HEK293 (cell line): Measurements from ENCODE around the gene IPO11.

Experiments
- CTCF ChIA-PET: fragments of 350-600 bp; formaldehyde crosslinking; extraction: SDS; loops from one replicate; lab custom pipeline; 2021; ENCODE audit warnings: antibody characterized with exemption; lab: Yijun Ruan, JAX
- POLR2A ChIA-PET: fragments of 300-600 bp; formaldehyde crosslinking; extraction: SDS; loops from one replicate; lab custom pipeline; 2020; ENCODE audit warnings: antibody characterized with exemption, inconsistent platforms; lab: Yijun Ruan, JAX
- H3K27ac ChIP-seq: fragments of 200-500 bp; sonication (Bioruptor generic); 2 replicates; pipeline ENCODE4 v1.5.1; 2014; ENCODE audit warnings: low read depth, low read length, control low read depth, inconsistent platforms; ENCODE audit errors: extremely low read depth
- H3K36me3 ChIP-seq, 2 experiments: fragments of 200-500 bp in 1 of 2; sonication (Bioruptor generic) in 1 of 2; 1 replicate in 1 of 2; 2 replicates in 1 of 2; pipeline ENCODE4 v1.5.1; 2014 to 2017; ENCODE audit warnings: inconsistent platforms in 2 of 2, low read length in 2 of 2; ENCODE audit not compliant: control insufficient read depth in 2 of 2, insufficient read depth in 1 of 2
- H3K4me1 ChIP-seq: fragments of 200-500 bp; sonication (Bioruptor generic); 2 replicates; pipeline ENCODE4 v1.5.1; 2014; ENCODE audit warnings: mild to moderate bottlenecking, low read length, inconsistent platforms; ENCODE audit not compliant: control insufficient read depth, insufficient read depth
- H3K4me3 ChIP-seq: 2 replicates; pipeline ENCODE4 v1.5.1; 2011; ENCODE audit warnings: low read depth, mild to moderate bottlenecking, control low read depth, low read length, moderate library complexity
- H3K9me3 ChIP-seq: fragments of 200-500 bp; sonication (Bioruptor generic); 2 replicates; pipeline ENCODE4 v1.5.1; 2014; ENCODE audit warnings: low read depth, low read length, inconsistent platforms; ENCODE audit not compliant: control insufficient read depth, insufficient read depth
- EGR2 ChIP-seq: fragments of 450-650 bp; formaldehyde crosslinking; IDR thresholded peaks from 2 replicates; pipeline ENCODE4 v1.5.1; 2016; ENCODE audit warnings: low read depth, missing biosample characterization, missing genetic modification characterization
- GLI4 ChIP-seq: fragments of 450-650 bp; formaldehyde crosslinking; IDR thresholded peaks from 2 replicates; pipeline ENCODE4 v1.5.1; 2016; ENCODE audit warnings: missing biosample characterization, missing genetic modification characterization
- GLIS1 ChIP-seq: fragments of 450-650 bp; formaldehyde crosslinking; IDR thresholded peaks from 2 replicates; pipeline ENCODE4 v1.5.1; 2016; ENCODE audit warnings: missing biosample characterization, missing genetic modification characterization
- KLF16 ChIP-seq: fragments of 450-650 bp; formaldehyde crosslinking; IDR thresholded peaks from 2 replicates; pipeline ENCODE4 v1.5.1; 2017; ENCODE audit warnings: missing biosample characterization, missing genetic modification characterization
- YY1 ChIP-seq: fragments of 450-650 bp; formaldehyde crosslinking; IDR thresholded peaks from 2 replicates; pipeline ENCODE4 v1.5.1; 2018; ENCODE audit warnings: missing biosample characterization, missing genetic modification characterization
- YY2 ChIP-seq: fragments of 450-650 bp; formaldehyde crosslinking; IDR thresholded peaks from 2 replicates; pipeline ENCODE4 v1.5.1; 2016; ENCODE audit warnings: missing biosample characterization, missing genetic modification characterization
- ZBTB20 ChIP-seq: fragments of 450-650 bp; formaldehyde crosslinking; IDR thresholded peaks from 2 replicates; pipeline ENCODE4 v1.5.1; 2016; ENCODE audit warnings: missing biosample characterization, missing genetic modification characterization
- ZBTB7A ChIP-seq: fragments of 450-650 bp; formaldehyde crosslinking; IDR thresholded peaks from 2 replicates; pipeline ENCODE4 v1.5.1; 2016; ENCODE audit warnings: low read depth, missing biosample characterization, missing genetic modification characterization
- ZNF155 ChIP-seq: fragments of 450-650 bp; formaldehyde crosslinking; IDR thresholded peaks from 2 replicates; pipeline ENCODE4 v1.5.1; 2016; ENCODE audit warnings: missing biosample characterization, missing genetic modification characterization
- ZNF175 ChIP-seq: fragments of 450-650 bp; formaldehyde crosslinking; IDR thresholded peaks from 2 replicates; pipeline ENCODE4 v1.5.1; 2016; ENCODE audit warnings: missing biosample characterization, missing genetic modification characterization
- ZNF184 ChIP-seq: fragments of 450-650 bp; IDR thresholded peaks from 2 replicates; pipeline ENCODE4 v1.5.1; 2018; ENCODE audit warnings: missing biosample characterization, mild to moderate bottlenecking, missing genetic modification characterization
- ZNF302 ChIP-seq: fragments of 450-650 bp; formaldehyde crosslinking; IDR thresholded peaks from 2 replicates; pipeline ENCODE4 v1.5.1; 2016; ENCODE audit warnings: missing biosample characterization, missing genetic modification characterization, low read depth
- ZNF513 ChIP-seq: fragments of 450-650 bp; IDR thresholded peaks from 2 replicates; pipeline ENCODE4 v1.5.1; 2018; ENCODE audit warnings: missing biosample characterization, missing genetic modification characterization
- ZNF768 ChIP-seq: fragments of 450-650 bp; formaldehyde crosslinking; IDR thresholded peaks from 2 replicates; pipeline ENCODE4 v1.5.1; 2018; ENCODE audit warnings: missing biosample characterization, mild to moderate bottlenecking, missing genetic modification characterization
- TF ChIP-seq, protein P1 (sequence below): fragments of 450-650 bp; formaldehyde crosslinking; conservative IDR thresholded peaks from 2 replicates; pipeline ENCODE4 v1.5.1; 2016; ENCODE audit warnings: low read depth, missing biosample characterization, missing genetic modification characterization
- TF ChIP-seq, protein P2 (sequence below): fragments of 450-650 bp; formaldehyde crosslinking; IDR thresholded peaks from 2 replicates; pipeline ENCODE4 v1.5.1; 2017; ENCODE audit warnings: missing biosample characterization, missing genetic modification characterization

Gene IPO11

GRCh38 chr5:62418462-62419076, 6.0 kb downstream of the IPO11 start (continued):
- TF ChIP-seq, protein P1, sequence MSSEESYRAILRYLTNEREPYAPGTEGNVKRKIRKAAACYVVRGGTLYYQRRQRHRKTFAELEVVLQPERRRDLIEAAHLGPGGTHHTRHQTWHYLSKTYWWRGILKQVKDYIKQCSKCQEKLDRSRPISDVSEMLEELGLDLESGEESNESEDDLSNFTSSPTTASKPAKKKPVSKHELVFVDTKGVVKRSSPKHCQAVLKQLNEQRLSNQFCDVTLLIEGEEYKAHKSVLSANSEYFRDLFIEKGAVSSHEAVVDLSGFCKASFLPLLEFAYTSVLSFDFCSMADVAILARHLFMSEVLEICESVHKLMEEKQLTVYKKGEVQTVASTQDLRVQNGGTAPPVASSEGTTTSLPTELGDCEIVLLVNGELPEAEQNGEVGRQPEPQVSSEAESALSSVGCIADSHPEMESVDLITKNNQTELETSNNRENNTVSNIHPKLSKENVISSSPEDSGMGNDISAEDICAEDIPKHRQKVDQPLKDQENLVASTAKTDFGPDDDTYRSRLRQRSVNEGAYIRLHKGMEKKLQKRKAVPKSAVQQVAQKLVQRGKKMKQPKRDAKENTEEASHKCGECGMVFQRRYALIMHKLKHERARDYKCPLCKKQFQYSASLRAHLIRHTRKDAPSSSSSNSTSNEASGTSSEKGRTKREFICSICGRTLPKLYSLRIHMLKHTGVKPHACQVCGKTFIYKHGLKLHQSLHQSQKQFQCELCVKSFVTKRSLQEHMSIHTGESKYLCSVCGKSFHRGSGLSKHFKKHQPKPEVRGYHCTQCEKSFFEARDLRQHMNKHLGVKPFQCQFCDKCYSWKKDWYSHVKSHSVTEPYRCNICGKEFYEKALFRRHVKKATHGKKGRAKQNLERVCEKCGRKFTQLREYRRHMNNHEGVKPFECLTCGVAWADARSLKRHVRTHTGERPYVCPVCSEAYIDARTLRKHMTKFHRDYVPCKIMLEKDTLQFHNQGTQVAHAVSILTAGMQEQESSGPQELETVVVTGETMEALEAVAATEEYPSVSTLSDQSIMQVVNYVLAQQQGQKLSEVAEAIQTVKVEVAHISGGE = no peak
- TF ChIP-seq, all 188 proteins: peak for 0

DNA sequence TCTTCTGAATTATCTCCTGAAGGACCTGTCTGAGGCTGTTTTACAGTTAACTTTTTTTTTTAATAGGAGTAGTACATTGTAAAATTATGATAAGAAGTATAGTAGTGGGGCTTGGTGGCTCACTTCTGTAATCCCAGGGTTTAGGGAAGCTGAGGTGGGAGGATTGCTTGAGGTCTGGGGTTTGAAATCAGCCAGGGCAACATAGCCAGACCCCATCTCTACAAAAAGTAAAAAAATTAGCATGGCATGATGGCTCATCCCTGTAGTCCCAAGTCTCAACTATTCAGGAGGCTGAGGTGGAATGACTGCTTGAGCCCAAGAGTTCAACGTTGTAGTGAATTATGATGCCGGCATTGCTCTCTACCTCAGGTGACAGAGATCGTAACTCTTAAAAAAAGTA, 7.0 kb downstream of the IPO11 start:
- CTCF ChIA-PET = interaction anchor here (0.6 to 1.9 kb wide), 2 partner anchors 24 to 359 kb away, joined by 3 to 4 read pairs; no protein-coding TSS in a partner anchor
- Histone ChIP-seq H3K9me3 (no peaks in the 10 kb centered on the region), H3K4me3 (no peak overlapping the region), H3K4me1 (peaks cover 2% of the 10 kb centered on the region; the same call in 1 of the 2 replicates)
- POLR2A ChIA-PET = interaction anchor here (1.8 kb wide), 1 partner anchor 16 kb away, joined by 8 read pairs; the partner anchor contains the start of gene DIMT1
- no peak for TF ChIP-seq ZNF155 (tag by site-specific recombination)
- TF ChIP-seq ZNF175 (tag by site-specific recombination) = no peak
- no peak for TF ChIP-seq YY1 (tag by site-specific recombination)
- no peak for TF ChIP-seq GLI4 (tag by site-specific recombination)
- TF ChIP-seq ZNF184 (tag by site-specific recombination) = no peak
- TF ChIP-seq ZBTB20 (tag by site-specific recombination) = no peak
- TF ChIP-seq ZNF768 = no peak
- TF ChIP-seq ZBTB7A = no peak
- TF ChIP-seq ZNF513 = no peak
- TF ChIP-seq, all 188 proteins: peak for 0
- Histone ChIP-seq H3K27ac (no peak overlapping the region), H3K36me3 (peaks cover 0 to 6% of the 10 kb centered on the region in 2 experiments; a peak in 1 of 3 replicates)

GRCh38 chr5:62421414-62421813, 8.9 kb downstream of the IPO11 start:
- H3K4me1 ChIP-seq = peaks cover 2% of the 10 kb centered on the region; the same call in 1 of the 2 replicates
- H3K9me3 ChIP-seq = no peaks in the 10 kb centered on the region
- H3K36me3 ChIP-seq = peaks cover 0 to 6% of the 10 kb centered on the region in 2 experiments; a peak in 1 of 3 replicates
- no peak overlapping the region for H3K4me3 ChIP-seq
- no peak for TF ChIP-seq KLF16 (tag by site-specific recombination)
- TF ChIP-seq, protein P2, sequence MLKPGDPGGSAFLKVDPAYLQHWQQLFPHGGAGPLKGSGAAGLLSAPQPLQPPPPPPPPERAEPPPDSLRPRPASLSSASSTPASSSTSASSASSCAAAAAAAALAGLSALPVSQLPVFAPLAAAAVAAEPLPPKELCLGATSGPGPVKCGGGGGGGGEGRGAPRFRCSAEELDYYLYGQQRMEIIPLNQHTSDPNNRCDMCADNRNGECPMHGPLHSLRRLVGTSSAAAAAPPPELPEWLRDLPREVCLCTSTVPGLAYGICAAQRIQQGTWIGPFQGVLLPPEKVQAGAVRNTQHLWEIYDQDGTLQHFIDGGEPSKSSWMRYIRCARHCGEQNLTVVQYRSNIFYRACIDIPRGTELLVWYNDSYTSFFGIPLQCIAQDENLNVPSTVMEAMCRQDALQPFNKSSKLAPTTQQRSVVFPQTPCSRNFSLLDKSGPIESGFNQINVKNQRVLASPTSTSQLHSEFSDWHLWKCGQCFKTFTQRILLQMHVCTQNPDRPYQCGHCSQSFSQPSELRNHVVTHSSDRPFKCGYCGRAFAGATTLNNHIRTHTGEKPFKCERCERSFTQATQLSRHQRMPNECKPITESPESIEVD (tag by site-specific recombination) = peak; percentile 50
- CTCF ChIA-PET = interaction anchor here (0.6 to 1.4 kb wide), 2 partner anchors 11 to 31 kb away, joined by 3 read pairs; no protein-coding TSS in a partner anchor
- H3K27ac ChIP-seq = no peak overlapping the region
- POLR2A ChIA-PET = interaction anchor here (2.2 kb wide), 1 partner anchor 18 kb away, joined by 10 read pairs; the partner anchor contains the start of gene DIMT1

- TF ChIP-seq YY2 (tag by site-specific recombination) (no peak), GLIS1 (tag by site-specific recombination) (no peak), EGR2 (tag by site-specific recombination) (no peak), ZNF302 (tag by site-specific recombination) (no peak)
- POLR2A ChIA-PET = no interaction called here
These were observed 12.2 kb downstream of the IPO11 start for GRCh38 chr5:62424763-62425162.

More at GRCh38 chr5:62424763-62425162, 12.2 kb downstream of the IPO11 start:
- H3K36me3 ChIP-seq = no peaks in the 10 kb centered on the region; a peak in 1 of 3 replicates
- no peak overlapping the region for H3K4me3 ChIP-seq
- no peak overlapping the region for H3K27ac ChIP-seq
- H3K4me1 ChIP-seq = peaks cover 2% of the 10 kb centered on the region; the same call in 1 of the 2 replicates
- CTCF ChIA-PET = no interaction called here
- no peaks in the 10 kb centered on the region for H3K9me3 ChIP-seq
